HG03135 (cell line): Measurements from ENCODE around the gene PRDM16.

Source experiments
- ATAC-seq: cut with Tn5 transposase; IDR thresholded peaks from one replicate; pipeline ENCODE4 v1.9.1; 2021; ENCODE audit warnings: mild to moderate bottlenecking, moderate library complexity; ENCODE audit not compliant: unreplicated experiment

PRDM16 gene

GRCh38 chr1:3379934-3380333, 310.9 kb downstream of the PRDM16 start:
- ATAC-seq = no peak

DNA sequence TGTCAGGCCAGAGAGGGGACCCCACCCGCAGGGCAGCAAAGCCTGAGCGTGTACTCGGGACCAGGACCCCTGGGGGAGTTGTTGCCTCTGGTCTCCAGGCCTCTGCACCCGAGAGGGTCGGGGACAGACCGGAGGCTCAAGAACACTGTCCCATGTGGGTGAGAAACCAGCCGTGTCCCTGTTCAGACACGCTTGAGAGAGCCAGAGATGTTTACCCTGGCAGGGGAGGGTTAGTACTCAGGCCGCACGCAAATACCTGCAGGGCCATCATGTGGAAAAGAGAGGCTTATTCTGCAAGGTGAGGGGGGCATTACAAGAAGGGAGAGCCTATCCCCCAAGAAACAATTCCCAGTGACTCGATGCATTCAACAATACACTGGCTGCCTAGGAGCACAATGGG, 311.5 kb downstream of the PRDM16 start:
- no peak for ATAC-seq

DNA sequence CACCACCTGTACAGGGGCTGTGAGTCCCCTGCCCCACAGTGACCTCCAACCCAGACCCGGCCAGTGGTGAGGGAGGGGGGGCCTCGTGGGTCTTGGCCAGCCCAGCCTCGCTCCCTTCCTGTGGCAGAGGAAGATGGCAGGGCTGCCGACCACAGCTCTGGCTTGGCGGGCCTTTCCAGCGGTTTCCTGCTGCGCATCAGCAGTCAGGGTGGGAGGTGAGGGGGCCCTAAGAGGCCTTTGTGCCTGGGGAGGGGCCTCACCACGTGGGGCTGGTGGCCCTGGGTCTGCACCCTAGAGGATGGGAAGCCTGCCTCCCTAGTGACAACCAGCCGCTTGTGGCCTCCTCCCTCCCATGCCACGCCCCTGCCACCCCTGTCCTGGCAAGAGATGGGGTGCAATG, 312.9 kb downstream of the PRDM16 start:
- ATAC-seq = no peak

DNA sequence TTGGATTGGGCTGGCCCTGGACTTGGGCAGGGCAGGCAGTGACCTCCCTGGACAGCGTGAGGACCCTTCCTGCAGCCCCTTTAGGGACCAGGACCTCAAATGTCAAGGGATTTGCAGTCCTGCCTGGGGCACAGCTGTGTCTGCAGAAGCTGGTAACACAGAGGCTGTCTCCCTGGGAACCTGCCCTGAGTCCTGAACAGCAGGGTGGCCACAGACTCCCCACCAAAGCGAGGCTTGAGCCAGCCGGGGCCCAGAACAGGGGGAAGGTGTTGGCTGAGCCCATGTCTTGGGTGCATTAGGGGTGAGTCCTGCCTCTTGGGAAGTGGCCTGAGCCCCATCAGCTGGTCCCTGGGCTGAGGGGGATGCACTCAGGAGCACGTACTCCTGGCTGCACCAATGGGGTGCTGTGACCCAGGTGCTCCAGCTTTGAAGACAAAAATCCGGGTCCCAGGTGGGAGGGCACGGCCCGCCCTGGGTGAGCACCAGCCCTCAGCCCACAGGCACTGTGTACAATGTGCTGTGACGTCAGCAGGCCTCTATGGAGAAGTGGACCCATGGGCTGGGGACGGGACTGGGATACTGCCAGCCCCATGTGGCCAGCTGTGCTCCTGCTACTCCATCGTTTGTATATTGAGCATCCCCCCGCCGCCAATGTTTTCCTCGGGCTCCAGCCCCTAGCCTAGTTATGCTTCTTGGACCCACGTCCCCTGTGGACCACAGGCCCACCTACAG, 313.5 kb downstream of the PRDM16 start:
- no peak for ATAC-seq

DNA sequence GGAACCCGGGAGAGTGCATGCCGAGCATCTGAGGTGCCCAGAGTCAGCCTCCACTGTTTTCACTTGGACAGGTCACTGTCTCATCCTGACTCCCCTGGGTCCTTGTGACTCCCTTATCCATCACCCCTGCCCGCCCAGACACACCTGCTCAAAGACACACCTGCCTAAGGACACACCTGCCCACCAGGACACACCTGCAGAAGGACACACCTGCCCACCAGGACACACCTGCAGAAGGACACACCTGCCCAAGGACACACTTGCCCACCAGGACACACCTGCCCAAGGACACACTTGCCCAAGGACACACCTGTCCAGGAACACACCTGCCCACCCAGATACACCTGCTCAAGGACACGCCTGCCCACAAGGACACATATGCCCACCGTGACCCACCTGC, 314.7 kb downstream of the PRDM16 start:
- ATAC-seq = no peak

GRCh38 chr1:3384407-3384806, 315.4 kb downstream of the PRDM16 start:
- ATAC-seq = no peak

GRCh38 chr1:3386205-3387002, 317.4 kb downstream of the PRDM16 start:
- ATAC-seq = no peak

GRCh38 chr1:3387401-3387800, 318.4 kb downstream of the PRDM16 start:
- ATAC-seq = no peak

DNA sequence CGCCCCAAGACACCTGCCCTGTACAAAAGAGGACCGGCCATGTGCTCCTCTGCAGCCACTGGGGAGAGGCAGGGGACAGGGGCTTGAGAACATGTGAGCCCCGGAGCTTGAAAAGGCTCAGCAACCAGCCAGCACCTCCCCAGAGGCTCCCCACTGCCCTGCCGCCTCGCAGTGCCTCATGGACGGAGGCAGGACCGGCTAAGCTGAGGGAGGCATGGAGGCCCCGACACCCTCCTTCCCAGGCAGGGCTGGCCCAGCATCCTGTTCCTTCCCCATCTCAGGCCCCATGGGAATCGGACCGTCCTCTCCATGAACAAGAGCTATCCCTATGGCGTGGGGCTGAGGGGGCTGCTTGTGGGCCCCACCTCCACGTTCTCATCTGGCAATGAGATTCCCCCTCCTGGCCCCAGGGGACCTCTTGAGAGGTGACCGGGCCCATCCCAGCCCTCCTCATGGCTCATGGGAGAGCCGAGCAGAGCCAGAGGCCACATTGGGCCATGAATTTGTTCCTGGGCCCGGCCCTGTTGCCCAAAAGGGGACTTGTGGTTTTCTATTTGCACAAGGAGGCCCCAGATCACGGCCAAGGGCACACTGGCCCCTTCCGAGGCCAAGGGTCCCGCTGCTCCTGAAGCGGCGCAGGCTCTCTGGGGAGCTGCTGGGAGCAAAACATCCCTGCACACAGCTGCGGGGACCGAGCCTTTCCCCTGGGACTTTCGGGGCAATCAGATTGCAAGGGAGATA, 320.3 kb downstream of the PRDM16 start:
- no peak for ATAC-seq

GRCh38 chr1:3390291-3390690, 321.3 kb downstream of the PRDM16 start:
- no peak for ATAC-seq

- no peak for ATAC-seq
These were observed 322.7 kb downstream of the PRDM16 start for GRCh38 chr1:3391711-3392110.

DNA sequence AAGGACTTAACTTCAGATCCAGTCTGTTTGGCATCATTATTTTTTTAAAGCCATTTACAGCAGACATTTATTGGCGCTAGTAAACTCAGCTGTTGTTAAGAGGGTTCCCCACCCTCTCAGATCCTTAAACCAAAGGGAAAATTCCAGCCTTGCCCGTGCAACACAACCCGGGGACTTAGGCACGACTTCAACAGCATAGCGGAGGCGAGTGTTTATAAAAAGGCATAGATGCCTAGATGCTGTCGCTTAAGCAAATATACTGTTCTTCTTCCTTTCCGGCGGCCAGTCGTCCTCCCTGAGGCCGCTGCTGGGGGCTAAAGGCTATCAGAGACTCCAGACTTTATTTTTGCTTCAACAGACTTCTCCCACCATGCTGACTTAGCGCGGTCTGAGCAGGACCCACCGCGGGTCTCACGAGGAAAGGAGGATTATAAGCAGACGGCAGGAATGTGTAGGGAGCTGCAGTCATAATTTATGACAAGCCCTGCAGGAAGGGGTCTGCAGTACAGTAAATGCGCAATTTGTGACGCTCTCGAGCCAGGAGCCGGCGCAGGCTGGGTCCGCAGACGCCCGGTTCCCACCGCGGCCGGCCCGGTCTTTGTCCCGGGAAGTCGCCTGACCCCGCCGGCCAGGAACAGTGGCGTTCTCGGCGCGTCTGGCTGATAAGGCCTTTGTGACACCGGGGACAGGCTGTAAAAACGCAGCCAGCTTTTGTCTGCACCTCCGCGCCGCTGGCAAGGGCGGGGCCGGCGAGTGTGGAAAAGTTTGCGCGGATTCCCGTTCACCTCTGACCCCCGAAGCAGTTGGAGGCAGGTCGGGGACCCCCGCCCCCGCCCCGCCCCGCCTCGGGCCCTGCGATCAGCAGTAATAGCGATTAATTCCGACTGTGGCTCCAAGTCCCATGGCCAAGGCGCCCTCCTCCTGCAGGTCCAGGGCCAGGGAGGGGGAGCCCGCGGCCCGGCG, 324.3 kb downstream of the PRDM16 start:
- no peak for ATAC-seq

GRCh38 chr1:3393987-3394920, 325.3 kb downstream of the PRDM16 start:
- ATAC-seq = no peak

- no peak for ATAC-seq
These were observed 327.4 kb downstream of the PRDM16 start for GRCh38 chr1:3396411-3396810.

DNA sequence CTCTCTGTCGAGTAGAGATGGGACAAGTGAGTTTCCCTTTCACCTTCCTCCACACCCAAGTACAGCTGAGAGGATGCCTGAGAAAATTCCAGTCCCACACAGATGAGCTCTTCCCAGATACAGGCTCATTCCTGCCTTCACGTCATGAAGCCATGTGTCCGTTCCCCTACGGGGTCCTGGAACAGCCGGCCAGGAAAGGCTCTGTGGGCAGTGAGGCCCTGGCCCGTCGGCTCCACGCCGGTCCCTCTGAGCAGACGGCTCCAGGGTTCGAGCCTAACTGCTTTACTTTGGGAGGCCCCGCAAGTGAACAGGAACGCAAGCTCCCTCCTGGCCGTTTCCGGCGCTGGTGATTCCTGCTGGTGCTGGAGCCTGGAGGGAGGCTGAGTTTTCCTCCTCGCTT, 328.3 kb downstream of the PRDM16 start:
- no peak for ATAC-seq

DNA sequence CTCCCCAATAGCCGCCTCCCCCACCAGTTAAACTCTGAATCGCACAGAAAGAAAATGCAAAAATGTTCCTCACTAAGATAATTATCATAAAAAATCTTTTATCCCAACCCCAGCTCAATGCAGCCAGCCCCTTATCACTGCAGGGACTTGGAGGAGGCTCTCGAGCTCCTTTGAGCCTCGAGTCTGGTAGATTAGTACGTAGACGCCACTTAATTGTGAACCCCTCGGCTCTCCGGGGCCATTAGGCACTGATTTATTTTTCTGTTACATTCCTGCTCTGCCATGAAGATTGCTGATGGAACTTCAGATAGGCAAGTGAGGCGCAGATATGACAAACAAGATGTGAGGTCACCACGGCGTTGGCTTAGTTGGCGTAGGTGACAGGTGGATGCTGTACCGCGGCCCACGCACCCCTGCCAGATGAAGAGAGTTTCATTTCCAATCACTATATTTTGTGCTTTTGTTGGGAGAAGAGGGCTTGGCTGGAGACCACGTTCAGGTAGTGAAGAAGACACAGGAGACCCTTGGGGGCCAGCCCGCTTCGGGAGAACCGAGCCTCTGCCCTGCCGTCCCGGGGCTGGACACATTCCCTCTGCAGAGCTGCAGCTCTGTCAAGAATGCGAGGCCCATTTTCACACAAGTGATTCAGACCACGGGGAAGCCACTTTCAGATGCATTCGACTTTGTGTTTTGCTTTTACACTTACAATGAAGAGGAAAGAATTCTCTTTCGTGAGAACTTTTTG, 329.6 kb downstream of the PRDM16 start:
- ATAC-seq = no peak

GRCh38 chr1:3399732-3400131, 330.7 kb downstream of the PRDM16 start:
- no peak for ATAC-seq

- ATAC-seq = no peak
These were observed 332.7 kb downstream of the PRDM16 start for GRCh38 chr1:3401585-3402257.
